Heart left ventricle (tissue), 13 donors: ENCODE data around the gene ENAH.

ENCODE experiments used
- CTCF ChIP-seq, 12 donors: fragments of 200-600 bp; sonication (generic) in 4 of 12; IDR thresholded peaks; one replicate each; pipeline versions ENCODE4 v1.5.0 to v1.8.0; 2018 to 2022; ENCODE audit warnings: antibody characterized with exemption in 12 of 12, mild to moderate bottlenecking in 5 of 12
- POLR2A ChIP-seq, 2 donors: fragments of 450-650 bp; IDR thresholded peaks; one replicate each; pipeline ENCODE4 v1.6.1; 2017; ENCODE audit warnings: antibody characterized with exemption in 2 of 2, mild to moderate bottlenecking in 2 of 2, moderate library complexity in 2 of 2
- donor health status: ischemic (EF 13 %, LVEDD 7.1; RV severe dilation, severe dysfunction).
- donor health status: DM: no; HTN: yes; CAD: no.
- donor health status: DM: no; HTN: no; CAD: no.
- donor health status: ischemic (EF 25% LVEDD 6.9; RV normal size, moderate dysfunction).
- donor health status: ischemic (EF 25% LVEDD 5.7; RV mildly dilated, moderate dysfunction).
- donor health status: ischemic (EF 35%, LVEDD 5.7; RV mildly dilated, moderate dysfunction).
- donor health status: nonischemic (EF 11% LVEDD 7.7; RV severe dilation, severe dysfunction).
- donor health status: DM: yes; HTN: yes; CAD: no.
- donor health status: PGD.
- donor health status: ischemic (EF 29% LVEDD 5.4; RV normal size, mild dysfunction).
- donor health status: nonischemic (EF 23%, LVEDD 6.1; RV moderate dilation, normal function).

- TF ChIP-seq POLR2A (IDR thresholded peaks at IDR 0.05) (no peak), CTCF (IDR thresholded peaks at IDR 0.05) (no peak)
Measured at GRCh38 chr1:225697428-225697827, 44.5 kb upstream of the ENAH start.
